Astrocyte of the spinal cord (primary cell): ENCODE measurements around the gene RNF20.
A peak's percentile ranks its signal among the peaks of the same experiment; 100 is the strongest.

Experiments used
- DNase-seq: peaks from one replicate; pipeline ENCODE4 v3.0.0; 2011; ENCODE audit warnings: low read depth, low spot score
- H3K4me3 ChIP-seq: 2 replicates; pipeline ENCODE4 v1.5.1; 2011; ENCODE audit warnings: low read depth, mild to moderate bottlenecking, low read length, moderate library complexity
- in situ Hi-C: cut with HindIII; loops from 2 replicates; pipeline ENCODE4 v1.10.0; 2017; ENCODE audit warnings: low sequenced_read_pairs
- TF ChIP-seq, protein P1 (sequence below): IDR thresholded peaks from 2 replicates; pipeline ENCODE4 v1.5.1; 2012; ENCODE audit warnings: low read depth, mild to moderate bottlenecking, low read length, inconsistent platforms

The RNF20 gene

DNA sequence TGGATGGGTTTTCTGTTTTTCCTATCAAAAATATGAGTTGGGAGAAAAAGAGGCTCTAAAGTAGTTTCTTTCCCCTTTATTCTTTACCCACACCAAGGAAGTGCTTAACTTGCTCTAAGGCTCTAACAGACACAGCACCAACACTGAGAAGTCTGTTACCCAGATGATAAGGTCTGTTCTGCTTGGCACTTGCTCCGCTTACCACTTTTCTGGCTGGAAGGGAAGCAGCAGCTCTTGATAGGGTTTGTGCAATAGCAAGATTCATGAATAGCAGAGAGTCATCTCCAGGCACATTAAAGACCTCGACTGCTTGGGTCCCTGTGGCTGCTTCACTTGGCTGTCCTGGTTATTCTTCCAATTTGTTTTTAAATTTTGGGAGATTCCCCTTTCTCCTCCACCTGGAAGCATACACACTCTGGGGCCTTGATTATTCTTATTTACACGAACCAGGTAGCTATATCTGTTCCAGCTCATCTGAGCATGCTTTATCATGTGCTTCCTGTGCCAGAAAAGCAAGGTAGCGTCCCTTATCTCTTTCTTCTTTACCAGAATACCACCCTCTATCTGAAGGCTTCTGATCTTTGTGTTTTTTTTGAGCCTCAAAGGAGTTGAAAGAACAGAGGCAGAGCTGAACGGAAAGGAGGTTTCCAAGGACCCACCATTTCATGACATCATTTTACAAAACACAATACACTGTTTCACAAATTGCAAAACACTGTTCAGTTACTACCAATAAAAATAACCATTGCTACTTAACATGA, 36.3 kb downstream of the RNF20 start:
- no peak for DNase-seq
- H3K4me3 ChIP-seq = no peak overlapping the region
- in situ Hi-C loops = no loop called here
- TF ChIP-seq, protein P1, sequence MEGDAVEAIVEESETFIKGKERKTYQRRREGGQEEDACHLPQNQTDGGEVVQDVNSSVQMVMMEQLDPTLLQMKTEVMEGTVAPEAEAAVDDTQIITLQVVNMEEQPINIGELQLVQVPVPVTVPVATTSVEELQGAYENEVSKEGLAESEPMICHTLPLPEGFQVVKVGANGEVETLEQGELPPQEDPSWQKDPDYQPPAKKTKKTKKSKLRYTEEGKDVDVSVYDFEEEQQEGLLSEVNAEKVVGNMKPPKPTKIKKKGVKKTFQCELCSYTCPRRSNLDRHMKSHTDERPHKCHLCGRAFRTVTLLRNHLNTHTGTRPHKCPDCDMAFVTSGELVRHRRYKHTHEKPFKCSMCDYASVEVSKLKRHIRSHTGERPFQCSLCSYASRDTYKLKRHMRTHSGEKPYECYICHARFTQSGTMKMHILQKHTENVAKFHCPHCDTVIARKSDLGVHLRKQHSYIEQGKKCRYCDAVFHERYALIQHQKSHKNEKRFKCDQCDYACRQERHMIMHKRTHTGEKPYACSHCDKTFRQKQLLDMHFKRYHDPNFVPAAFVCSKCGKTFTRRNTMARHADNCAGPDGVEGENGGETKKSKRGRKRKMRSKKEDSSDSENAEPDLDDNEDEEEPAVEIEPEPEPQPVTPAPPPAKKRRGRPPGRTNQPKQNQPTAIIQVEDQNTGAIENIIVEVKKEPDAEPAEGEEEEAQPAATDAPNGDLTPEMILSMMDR = no peak

DNA sequence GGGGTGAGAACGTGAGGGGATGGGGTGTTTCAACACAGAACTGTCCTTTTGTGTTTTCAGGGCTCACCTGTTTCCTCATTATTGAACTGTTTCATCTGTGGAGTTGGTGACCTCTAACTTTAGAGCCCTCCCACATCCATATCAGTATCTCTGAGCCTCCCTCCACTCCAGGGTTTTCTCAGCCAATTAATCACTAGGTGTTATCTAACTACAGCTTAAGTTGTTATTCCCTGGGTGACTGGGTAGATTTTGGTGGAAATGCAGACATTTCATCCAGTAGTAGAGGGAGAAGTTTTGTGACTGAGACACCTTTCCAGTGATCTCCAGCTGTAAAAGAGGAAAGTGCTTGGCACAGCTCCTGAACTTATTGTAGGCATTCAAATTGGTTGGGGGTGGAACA, 37.5 kb downstream of the RNF20 start:
- TF ChIP-seq, protein P1 = no peak
- no peak overlapping the region for H3K4me3 ChIP-seq
- no peak for DNase-seq
- in situ Hi-C loops = no loop called here

DNA sequence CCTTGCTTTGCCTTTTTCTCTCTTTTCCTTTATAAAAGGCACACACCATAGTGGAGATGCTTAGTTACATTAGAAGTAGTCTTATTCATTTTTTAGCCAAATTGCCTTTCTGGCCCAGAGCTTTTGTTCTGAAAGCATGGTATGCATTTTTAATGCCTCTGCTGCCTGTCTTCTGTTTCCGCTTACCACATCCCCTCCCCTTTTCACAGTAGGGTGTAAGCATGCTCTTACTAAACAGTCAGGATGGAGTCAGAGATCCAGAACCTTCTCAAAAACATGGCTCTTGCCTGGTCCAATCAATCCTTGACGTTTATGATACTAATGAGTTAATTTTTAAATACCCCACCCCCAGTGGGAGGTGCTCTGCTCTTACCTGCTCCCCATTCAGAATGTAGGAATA, 38.7 kb downstream of the RNF20 start:
- no peak for DNase-seq
- no peak overlapping the region for H3K4me3 ChIP-seq
- in situ Hi-C loops = no loop called here
- TF ChIP-seq, protein P1 = no peak

DNA sequence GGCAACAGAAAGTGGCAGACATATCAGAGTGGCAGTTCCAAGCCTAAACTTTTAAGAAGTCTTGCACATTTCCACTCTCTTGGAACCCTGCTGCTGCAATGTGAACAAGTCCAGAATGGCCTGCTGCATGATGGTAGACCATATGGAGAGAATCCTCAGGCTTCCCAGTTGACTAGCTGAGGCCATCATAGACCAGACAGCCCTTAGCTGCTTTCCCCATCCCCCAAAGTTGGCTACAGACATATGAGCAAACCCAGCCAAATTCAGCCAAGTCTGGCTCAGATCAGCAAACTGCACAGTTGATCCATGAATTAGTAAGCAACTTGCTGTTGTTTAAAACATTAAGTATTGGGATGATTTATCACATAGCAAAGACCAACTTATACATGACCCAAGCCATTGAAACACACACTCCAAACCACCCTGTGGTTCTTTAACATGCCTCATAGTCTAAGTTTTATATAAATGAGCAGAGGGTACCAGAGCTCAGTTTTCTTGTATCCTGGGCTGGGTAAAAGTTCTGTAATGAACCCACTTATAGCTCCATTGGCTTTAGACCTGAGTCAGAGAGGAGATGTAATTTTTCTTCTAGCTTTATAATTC, 41.2 kb downstream of the RNF20 start:
- in situ Hi-C loops = no loop called here
- H3K4me3 ChIP-seq = no peak overlapping the region
- no peak for DNase-seq
- TF ChIP-seq, protein P1 = no peak

DNA sequence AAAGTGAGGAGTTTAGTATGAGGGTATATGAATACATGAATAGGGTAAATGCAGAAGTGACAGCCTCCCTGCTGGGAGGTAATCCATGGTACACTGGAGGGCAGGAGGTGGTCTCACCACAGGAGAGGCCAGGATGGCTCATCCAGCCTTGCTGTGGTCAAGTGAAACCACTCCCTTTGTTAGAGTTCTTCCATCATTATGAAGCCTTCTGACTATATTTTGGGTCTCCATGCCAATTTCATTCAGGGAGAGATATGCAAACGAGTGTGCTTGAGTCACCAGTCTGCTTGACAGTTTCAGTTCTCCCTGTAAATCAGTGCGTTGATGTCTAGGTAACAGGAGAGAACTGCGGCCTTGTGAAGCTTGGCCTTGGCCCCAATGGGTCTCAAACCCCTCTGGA, 44.7 kb downstream of the RNF20 start:
- in situ Hi-C loops = no loop called here
- TF ChIP-seq, protein P1 = no peak
- DNase-seq = peak; percentile 56
- no peak overlapping the region for H3K4me3 ChIP-seq

DNA sequence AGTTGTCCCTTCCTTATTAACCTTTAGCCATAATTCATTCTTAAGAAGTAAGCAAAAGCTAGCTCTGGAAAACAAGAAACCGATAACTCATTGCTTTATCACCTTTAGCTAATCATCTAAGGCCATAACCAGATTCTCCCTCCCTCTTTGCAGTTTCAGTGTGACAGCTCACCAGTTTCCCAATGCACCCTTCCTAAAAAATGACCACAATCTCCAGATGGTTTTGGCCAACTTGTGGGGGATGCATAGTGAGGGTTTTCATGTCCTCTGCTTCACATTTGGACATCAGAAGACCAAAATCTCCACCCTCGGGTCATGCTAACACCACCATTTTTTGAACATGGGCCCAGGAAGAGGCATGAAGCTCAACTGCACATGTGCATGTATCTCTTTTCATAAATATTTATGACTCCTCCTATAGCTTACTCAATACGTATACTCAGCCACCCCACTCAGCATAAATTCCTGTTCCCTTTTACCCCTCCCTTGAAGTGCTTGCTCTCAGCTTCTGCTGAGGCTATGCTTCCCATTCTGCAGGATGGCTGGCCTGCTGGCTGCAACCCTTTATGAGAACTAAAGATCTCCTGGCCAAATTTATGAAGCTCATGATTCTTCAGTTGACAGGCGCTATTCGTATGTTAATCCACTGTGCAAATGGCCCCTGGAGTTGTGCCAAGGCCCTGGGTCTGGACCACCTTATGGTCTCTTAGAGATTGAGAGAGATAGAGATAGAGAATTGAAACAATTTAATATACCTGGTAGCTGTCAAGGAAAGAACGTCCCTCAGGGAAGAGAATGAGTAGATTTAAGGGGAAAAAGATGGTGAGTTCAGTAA, 46.3 kb downstream of the RNF20 start:
- DNase-seq = no peak
- in situ Hi-C loops = no loop called here
- H3K4me3 ChIP-seq = no peak overlapping the region
- TF ChIP-seq, protein P1 = no peak
